VCaP (cell line): Measurements from ENCODE around the gene P2RY12.
"Not testable (repeated sequence)": the region's sequence is repeated elsewhere in the genome, so short reads cannot be mapped to it uniquely, and the experiment has no call there.

Experiments used
- H3K27ac ChIP-seq: fragments of 450-650 bp; 2 replicates; pipeline ENCODE4 v1.5.1; 2017
- CTCF ChIP-seq: fragments of 450-650 bp; conservative IDR thresholded peaks from 2 replicates; pipeline ENCODE4 v1.5.1; 2017; ENCODE audit warnings: mild to moderate bottlenecking, moderate library complexity

P2RY12 gene

DNA sequence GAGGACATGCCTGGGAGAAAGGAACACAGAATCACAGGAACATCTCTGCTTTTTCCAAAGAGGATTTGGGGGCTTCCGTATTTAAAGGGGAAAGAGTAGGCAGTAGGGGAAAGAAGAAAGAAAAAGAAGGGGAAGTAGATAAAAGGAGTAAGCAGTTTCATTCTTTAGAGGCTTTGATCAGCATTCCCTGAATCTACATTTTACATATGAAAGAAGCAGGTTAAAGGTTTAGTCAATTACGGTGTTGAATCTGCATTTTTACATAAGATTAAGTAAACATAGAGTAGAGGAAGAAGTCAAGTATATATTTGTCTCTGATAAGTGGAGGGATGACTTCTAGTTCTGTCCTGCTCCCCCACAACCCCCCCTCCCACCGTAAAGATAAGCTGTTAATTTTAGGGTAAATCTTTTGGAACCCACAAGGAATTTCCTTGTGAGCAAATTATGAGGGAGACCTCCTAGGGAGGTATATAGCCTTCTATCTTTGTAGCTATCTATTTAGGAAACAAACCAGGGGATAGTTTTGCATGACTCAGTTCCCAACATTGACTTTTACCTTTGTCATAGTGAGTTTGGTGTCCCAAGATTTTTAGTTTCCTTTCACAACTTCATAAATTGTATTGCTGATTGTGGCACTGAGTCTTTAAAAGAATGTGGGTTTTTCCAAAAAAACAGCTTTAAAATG lies 8.7 kb upstream of the P2RY12 start:
- no peak overlapping the region for H3K27ac ChIP-seq
- TF ChIP-seq CTCF = no peak

GRCh38 chr3:151392191-151392590 lies 7.6 kb upstream of the P2RY12 start:
- not testable (repeated sequence) for H3K27ac ChIP-seq

GRCh38 chr3:151391720-151392119 lies 7.2 kb upstream of the P2RY12 start:
- no peak overlapping the region for H3K27ac ChIP-seq
- no peak for TF ChIP-seq CTCF

GRCh38 chr3:151387842-151388241 lies 3.3 kb upstream of the P2RY12 start:
- TF ChIP-seq CTCF = no peak
- no peak overlapping the region for H3K27ac ChIP-seq

DNA sequence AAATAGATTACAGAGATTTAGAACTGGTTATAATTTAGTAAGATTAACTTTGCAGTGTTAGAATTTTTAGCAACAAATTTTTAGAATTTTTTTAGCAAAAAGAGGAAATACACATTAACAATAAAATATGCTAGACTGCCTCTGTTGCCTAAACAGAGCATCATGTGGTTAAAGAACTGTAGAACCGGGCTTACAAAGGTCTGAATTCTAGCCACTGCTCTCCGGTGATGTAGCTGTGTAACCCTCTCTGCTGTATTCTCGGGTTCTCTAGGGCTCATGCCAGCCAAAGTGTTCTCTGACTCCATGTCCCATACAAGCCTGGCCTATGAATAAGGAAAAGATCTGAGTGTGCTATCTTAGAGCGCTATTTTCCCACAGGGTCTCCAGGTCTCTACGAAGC lies 2.9 kb upstream of the P2RY12 start:
- no peak for TF ChIP-seq CTCF
- H3K27ac ChIP-seq = no peak overlapping the region

DNA sequence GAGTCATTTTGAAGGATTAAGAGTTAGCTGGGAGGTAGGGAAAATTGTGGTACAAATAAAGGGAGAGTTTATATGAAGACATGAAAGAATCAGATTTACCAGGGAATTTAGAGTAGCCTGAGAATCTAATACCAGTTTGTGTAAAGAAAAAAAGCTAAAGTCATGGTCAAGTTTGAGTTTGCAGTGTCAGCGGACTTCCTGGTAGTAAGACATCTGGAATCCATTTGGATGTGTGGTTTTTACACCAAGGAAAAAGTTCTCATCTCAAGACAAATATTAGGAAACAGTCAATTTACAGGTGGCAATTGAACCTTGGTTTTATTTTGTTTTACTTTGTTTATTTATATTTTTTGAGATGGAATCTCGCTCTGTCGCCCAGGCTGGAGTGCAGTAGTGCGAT lies 1.5 kb upstream of the P2RY12 start:
- TF ChIP-seq CTCF = no peak
- no peak overlapping the region for H3K27ac ChIP-seq

GRCh38 chr3:151383956-151384355 lies 597 bp downstream of the P2RY12 start:
- no peak overlapping the region for H3K27ac ChIP-seq
- TF ChIP-seq CTCF = no peak

DNA sequence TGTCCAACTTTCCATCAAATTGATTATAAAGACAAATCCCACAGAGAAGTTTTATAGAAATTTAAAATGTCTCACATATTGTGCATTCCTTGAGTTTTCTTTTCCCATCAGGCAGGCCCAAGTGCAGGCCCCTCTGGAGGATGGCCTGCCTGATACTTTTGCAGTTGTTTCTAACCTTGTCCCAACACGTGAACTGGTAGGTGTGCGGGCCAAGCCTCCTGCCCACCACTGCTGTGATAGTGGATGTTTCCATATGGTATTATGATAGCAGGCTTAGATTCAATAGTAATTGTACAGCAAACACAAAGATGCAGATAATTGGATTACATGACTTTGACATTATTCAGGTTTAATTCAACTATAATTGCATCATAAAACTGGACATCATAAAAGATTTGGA lies 1.4 kb downstream of the P2RY12 start:
- H3K27ac ChIP-seq = no peak overlapping the region
- no peak for TF ChIP-seq CTCF
